Measurements from ENCODE around the gene AMBRA1. TPM values are rescaled to one million over a fixed set of nuclear protein-coding genes. Genes with fewer than 3 reads are reported as not detected.

AMBRA1 gene
- total RNA-seq, 1 donor from 2014 or later: 29.4 TPM

DNA sequence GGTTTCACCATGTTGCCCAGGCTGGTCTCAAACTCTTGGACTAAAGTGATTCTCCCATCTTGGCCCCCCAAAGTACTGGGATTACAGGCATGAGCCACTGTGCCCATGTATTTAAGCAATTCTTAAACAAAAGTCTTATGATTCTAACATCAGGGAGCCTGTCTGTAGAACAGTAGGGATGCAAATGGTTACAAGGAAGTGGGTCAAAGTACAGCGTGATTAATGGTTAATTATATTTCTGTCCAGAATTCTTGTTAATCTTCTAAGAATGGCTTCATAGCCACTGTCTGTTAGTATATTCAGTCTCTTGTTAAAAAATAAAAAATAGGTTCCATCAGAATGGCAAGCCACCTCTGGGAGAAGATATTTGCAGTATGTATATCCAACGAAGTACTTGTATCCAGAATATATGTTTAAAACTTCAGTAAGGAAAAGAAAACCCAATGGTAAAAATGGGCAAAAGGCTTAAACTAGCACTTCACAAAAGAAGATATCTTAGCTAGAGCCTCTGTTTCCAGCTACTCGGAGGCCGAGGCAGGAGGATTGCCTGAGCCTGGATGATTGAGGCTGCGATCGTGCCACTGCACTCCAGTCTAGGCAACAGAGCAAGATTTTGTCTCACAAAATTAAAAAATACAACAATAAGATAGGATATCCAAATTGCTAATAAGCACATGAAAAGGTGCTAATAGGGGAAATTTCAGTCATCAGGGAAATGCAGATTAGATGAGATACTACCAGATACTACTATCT is 46.4 kb upstream of the AMBRA1 start:
- no peaks in the 10 kb centered on the region for H3K4me1 ChIP-seq (ENCODE audit: insufficient read depth, low read length)
- H3K4me1 Mint-ChIP-seq (ENCODE audit: low read depth, unreplicated experiment): peaks cover 10% of the 10 kb centered on the region
- TF ChIP-seq EZH2 (IDR thresholded peaks at IDR 0.05; ENCODE audit: insufficient read depth, low read length): no peak
- TF ChIP-seq, protein P1, sequence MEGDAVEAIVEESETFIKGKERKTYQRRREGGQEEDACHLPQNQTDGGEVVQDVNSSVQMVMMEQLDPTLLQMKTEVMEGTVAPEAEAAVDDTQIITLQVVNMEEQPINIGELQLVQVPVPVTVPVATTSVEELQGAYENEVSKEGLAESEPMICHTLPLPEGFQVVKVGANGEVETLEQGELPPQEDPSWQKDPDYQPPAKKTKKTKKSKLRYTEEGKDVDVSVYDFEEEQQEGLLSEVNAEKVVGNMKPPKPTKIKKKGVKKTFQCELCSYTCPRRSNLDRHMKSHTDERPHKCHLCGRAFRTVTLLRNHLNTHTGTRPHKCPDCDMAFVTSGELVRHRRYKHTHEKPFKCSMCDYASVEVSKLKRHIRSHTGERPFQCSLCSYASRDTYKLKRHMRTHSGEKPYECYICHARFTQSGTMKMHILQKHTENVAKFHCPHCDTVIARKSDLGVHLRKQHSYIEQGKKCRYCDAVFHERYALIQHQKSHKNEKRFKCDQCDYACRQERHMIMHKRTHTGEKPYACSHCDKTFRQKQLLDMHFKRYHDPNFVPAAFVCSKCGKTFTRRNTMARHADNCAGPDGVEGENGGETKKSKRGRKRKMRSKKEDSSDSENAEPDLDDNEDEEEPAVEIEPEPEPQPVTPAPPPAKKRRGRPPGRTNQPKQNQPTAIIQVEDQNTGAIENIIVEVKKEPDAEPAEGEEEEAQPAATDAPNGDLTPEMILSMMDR (IDR thresholded peaks at IDR 0.05; ENCODE audit: insufficient read depth, low read depth, low read length): no peak
- DNase-seq (ENCODE audit: low read depth) (no peak), FAIRE-seq (no peak)
- H3K27ac ChIP-seq (ENCODE audit: low read depth, low read length): no peak overlapping the region
- no peak overlapping the region for H3K27ac Mint-ChIP-seq (ENCODE audit: unreplicated experiment)
- no peak overlapping the region for H3K4me2 ChIP-seq (ENCODE audit: low read length)
- H3K4me3 Mint-ChIP-seq (ENCODE audit: unreplicated experiment): no peak overlapping the region
- no peak overlapping the region for H3K4me3 ChIP-seq (ENCODE audit: insufficient read depth, low read depth, low read length)
- no peaks in the 10 kb centered on the region for H3K27me3 Mint-ChIP-seq (ENCODE audit: low read depth, unreplicated experiment)
- H3K9me3 Mint-ChIP-seq (ENCODE audit: unreplicated experiment): no peaks in the 10 kb centered on the region
- peaks cover 27% of the 10 kb centered on the region for H3K79me2 ChIP-seq (ENCODE audit: insufficient read depth, low read length)
- peaks cover 26% of the 10 kb centered on the region for H4K20me1 ChIP-seq (ENCODE audit: insufficient read depth, low read length)
- no peak overlapping the region for H2AFZ ChIP-seq (ENCODE audit: low read depth, low read length)
- H3K27me3 ChIP-seq (ENCODE audit: insufficient read depth, low read length): no peaks in the 10 kb centered on the region
- peaks cover 17% of the 10 kb centered on the region for H3K36me3 Mint-ChIP-seq (ENCODE audit: low read depth, unreplicated experiment)
- H3K9ac ChIP-seq (ENCODE audit: low read length): no peak overlapping the region
- peaks cover 11% of the 10 kb centered on the region for H3K36me3 ChIP-seq (ENCODE audit: insufficient read depth, low read length)
- no peaks in the 10 kb centered on the region for H3K9me3 ChIP-seq (ENCODE audit: insufficient read depth, low read depth, low read length)

DNA sequence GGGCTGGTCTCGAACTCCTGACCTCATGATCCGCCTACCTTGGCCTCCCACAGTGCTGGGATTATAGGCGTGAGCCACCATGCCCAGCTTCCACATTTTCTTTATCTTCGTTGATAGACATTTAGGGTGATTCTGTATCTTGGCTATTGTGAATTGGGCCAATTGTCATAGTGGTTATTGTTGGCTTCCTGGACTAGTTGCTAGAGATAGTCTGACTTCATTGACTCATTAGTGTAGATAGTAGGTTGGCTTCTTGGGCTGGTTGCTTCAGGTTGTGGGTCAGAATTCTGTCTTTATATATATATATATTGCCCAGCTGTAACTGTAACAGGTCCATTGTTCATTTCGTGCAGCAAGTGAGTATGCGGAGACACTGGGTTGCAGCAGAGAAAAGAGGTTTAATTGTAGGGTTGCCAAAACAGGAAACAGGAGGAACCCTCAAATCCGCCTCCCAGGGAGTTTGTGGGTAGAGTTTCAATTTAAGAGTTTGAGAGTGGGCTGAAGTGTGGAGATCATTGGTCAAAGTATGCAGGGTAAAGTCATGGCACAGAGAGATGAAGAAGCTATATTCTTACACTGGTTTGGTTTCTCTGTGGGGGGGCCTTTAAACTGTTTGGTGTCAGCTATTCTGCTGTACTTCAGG is 45.5 kb upstream of the AMBRA1 start:
- Histone ChIP-seq H3K27me3 (ENCODE audit: insufficient read depth, low read length) (no peaks in the 10 kb centered on the region), H3K36me3 (ENCODE audit: insufficient read depth, low read length) (peaks cover 8% of the 10 kb centered on the region), H3K4me2 (ENCODE audit: low read length) (no peak overlapping the region), H3K4me1 (ENCODE audit: insufficient read depth, low read length) (no peaks in the 10 kb centered on the region), H3K79me2 (ENCODE audit: insufficient read depth, low read length) (peaks cover 27% of the 10 kb centered on the region), H3K9ac (ENCODE audit: low read length) (no peak overlapping the region), H3K27ac (ENCODE audit: low read depth, low read length) (no peak overlapping the region), H3K9me3 (ENCODE audit: insufficient read depth, low read depth, low read length) (no peaks in the 10 kb centered on the region), H2AFZ (ENCODE audit: low read depth, low read length) (no peak overlapping the region), H4K20me1 (ENCODE audit: insufficient read depth, low read length) (peaks cover 26% of the 10 kb centered on the region), H3K4me3 (ENCODE audit: insufficient read depth, low read depth, low read length) (no peak overlapping the region)
- TF ChIP-seq, protein P1 (IDR thresholded peaks at IDR 0.05; ENCODE audit: insufficient read depth, low read depth, low read length): no peak
- no peak for TF ChIP-seq EZH2 (IDR thresholded peaks at IDR 0.05; ENCODE audit: insufficient read depth, low read length)
- peaks cover 17% of the 10 kb centered on the region for H3K36me3 Mint-ChIP-seq (ENCODE audit: low read depth, unreplicated experiment)
- H3K4me3 Mint-ChIP-seq (ENCODE audit: unreplicated experiment): no peak overlapping the region
- H3K4me1 Mint-ChIP-seq (ENCODE audit: low read depth, unreplicated experiment): peaks cover 10% of the 10 kb centered on the region
- no peak for FAIRE-seq
- H3K27ac Mint-ChIP-seq (ENCODE audit: unreplicated experiment): no peak overlapping the region
- no peaks in the 10 kb centered on the region for H3K27me3 Mint-ChIP-seq (ENCODE audit: low read depth, unreplicated experiment)
- no peak for DNase-seq (ENCODE audit: low read depth)
- no peaks in the 10 kb centered on the region for H3K9me3 Mint-ChIP-seq (ENCODE audit: unreplicated experiment)

DNA sequence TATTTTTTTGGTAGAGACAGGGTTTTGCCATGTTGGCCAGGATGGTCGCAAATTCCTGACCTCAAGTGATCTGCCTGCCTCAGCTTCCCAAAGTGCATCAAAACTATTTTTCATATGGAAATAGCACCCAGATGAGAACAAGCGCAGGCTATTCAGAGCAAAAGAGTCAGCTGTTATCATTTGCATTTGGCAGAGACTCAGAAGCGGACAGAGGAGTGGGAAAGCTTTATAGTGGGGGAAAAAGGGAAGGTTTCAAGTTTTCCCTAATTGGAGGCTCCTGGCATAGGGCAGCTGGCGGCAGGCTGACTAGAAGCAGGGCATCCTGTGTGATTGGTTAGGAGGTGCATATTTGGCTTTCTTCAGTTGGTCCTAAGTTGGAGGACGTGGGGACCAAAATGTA is 43.7 kb upstream of the AMBRA1 start:
- Mint-ChIP-seq H3K36me3 (ENCODE audit: low read depth, unreplicated experiment) (peaks cover 5% of the 10 kb centered on the region), H3K4me3 (ENCODE audit: unreplicated experiment) (no peak overlapping the region), H3K27me3 (ENCODE audit: low read depth, unreplicated experiment) (no peaks in the 10 kb centered on the region), H3K27ac (ENCODE audit: unreplicated experiment) (no peak overlapping the region), H3K9me3 (ENCODE audit: unreplicated experiment) (no peaks in the 10 kb centered on the region), H3K4me1 (ENCODE audit: low read depth, unreplicated experiment) (peaks cover 7% of the 10 kb centered on the region)
- Histone ChIP-seq H3K27ac (ENCODE audit: low read depth, low read length) (no peak overlapping the region), H2AFZ (ENCODE audit: low read depth, low read length) (no peak overlapping the region), H3K9ac (ENCODE audit: low read length) (no peak overlapping the region), H4K20me1 (ENCODE audit: insufficient read depth, low read length) (peaks cover 16% of the 10 kb centered on the region), H3K4me1 (ENCODE audit: insufficient read depth, low read length) (no peaks in the 10 kb centered on the region), H3K9me3 (ENCODE audit: insufficient read depth, low read depth, low read length) (no peaks in the 10 kb centered on the region), H3K79me2 (ENCODE audit: insufficient read depth, low read length) (peaks cover 16% of the 10 kb centered on the region), H3K36me3 (ENCODE audit: insufficient read depth, low read length) (peaks cover 6% of the 10 kb centered on the region), H3K4me2 (ENCODE audit: low read length) (no peak overlapping the region), H3K27me3 (ENCODE audit: insufficient read depth, low read length) (no peaks in the 10 kb centered on the region), H3K4me3 (ENCODE audit: insufficient read depth, low read depth, low read length) (no peak overlapping the region)
- TF ChIP-seq, protein P1 (IDR thresholded peaks at IDR 0.05; ENCODE audit: insufficient read depth, low read depth, low read length): no peak
- DNase-seq (ENCODE audit: low read depth) (no peak), FAIRE-seq (no peak)
